Body of pancreas (tissue), 4 donors: ENCODE measurements around the gene CNTNAP1.

Source experiments
- POLR2A ChIP-seq, 3 donors: fragments of 450-650 bp; IDR thresholded peaks; one replicate each; pipeline ENCODE4 v1.6.1; 2016; ENCODE audit warnings: antibody characterized with exemption in 3 of 3, mild to moderate bottlenecking in 2 of 3
- TF ChIP-seq, protein P1 (sequence below), 7 experiments: fragments of 450-650 bp in 4 of 7; fragments of 200-600 bp in 3 of 7; sonication (generic) in 3 of 7; IDR thresholded peaks; one replicate each; pipeline ENCODE4 v1.5.1; 2016 to 2019; ENCODE audit warnings: antibody characterized with exemption in 7 of 7

DNA sequence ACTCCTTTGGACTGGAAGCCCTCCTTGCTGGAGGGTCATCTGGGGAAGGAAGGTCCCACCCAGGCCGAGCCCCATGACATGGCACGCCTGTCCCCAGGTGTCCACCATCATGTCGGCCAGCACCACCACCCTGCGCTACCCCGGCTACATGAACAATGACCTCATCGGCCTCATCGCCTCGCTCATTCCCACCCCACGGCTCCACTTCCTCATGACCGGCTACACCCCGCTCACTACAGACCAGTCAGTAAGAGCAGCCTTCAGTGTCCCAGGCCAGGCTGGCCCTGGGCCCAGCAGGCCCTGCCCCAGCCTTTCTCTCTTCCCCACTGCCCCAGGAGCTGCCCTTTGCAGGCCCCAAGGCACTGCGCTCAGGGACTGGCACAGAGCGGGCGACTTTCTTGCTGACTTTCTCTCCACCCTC is 16.7 kb upstream of the CNTNAP1 start:
- TF ChIP-seq, protein P1, sequence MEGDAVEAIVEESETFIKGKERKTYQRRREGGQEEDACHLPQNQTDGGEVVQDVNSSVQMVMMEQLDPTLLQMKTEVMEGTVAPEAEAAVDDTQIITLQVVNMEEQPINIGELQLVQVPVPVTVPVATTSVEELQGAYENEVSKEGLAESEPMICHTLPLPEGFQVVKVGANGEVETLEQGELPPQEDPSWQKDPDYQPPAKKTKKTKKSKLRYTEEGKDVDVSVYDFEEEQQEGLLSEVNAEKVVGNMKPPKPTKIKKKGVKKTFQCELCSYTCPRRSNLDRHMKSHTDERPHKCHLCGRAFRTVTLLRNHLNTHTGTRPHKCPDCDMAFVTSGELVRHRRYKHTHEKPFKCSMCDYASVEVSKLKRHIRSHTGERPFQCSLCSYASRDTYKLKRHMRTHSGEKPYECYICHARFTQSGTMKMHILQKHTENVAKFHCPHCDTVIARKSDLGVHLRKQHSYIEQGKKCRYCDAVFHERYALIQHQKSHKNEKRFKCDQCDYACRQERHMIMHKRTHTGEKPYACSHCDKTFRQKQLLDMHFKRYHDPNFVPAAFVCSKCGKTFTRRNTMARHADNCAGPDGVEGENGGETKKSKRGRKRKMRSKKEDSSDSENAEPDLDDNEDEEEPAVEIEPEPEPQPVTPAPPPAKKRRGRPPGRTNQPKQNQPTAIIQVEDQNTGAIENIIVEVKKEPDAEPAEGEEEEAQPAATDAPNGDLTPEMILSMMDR (IDR thresholded peaks at IDR 0.05), result no peak
- TF ChIP-seq POLR2A (IDR thresholded peaks at IDR 0.05), result no peak
